Activated naive CD4-positive, alpha-beta T cell treated with anti-CD3 and anti-CD28 coated beads for 36 hours (primary cell): Measurements from ENCODE around the gene RAB30. TPM values are rescaled to one million over a fixed set of nuclear protein-coding genes. Genes with fewer than 3 reads are reported as not detected.

Experiments
- CTCF ChIA-PET: fragments of 350-600 bp; sonication (Branson Sonifier 250); formaldehyde crosslinking; loops from one replicate; lab custom pipeline; 2021; ENCODE audit warnings: antibody characterized with exemption; lab: Charles Lee
- DNase-seq: peaks from one replicate; pipeline ENCODE4 v3.0.0-alpha.2; 2020
- H3K27ac Mint-ChIP-seq: one replicate; pipeline ENCODE4 v1.8.0; 2021; ENCODE audit warnings: mild to moderate bottlenecking, mixed read lengths
- H3K27me3 Mint-ChIP-seq: one replicate; pipeline ENCODE4 v1.8.0; 2021; ENCODE audit warnings: low read depth, mixed read lengths
- H3K36me3 Mint-ChIP-seq: one replicate; pipeline ENCODE4 v1.8.0; 2021; ENCODE audit warnings: low read depth, mixed read lengths
- H3K4me1 Mint-ChIP-seq: one replicate; pipeline ENCODE4 v1.8.0; 2021; ENCODE audit warnings: low read depth, mixed read lengths
- H3K4me3 Mint-ChIP-seq: one replicate; pipeline ENCODE4 v1.8.0; 2021; ENCODE audit warnings: mild to moderate bottlenecking, moderate library complexity, mixed read lengths
- H3K9me3 Mint-ChIP-seq: one replicate; pipeline ENCODE4 v1.8.0; 2021; ENCODE audit warnings: mixed read lengths
- intact Hi-C: fragments of 100-400 bp; cut with micrococcal nuclease; formaldehyde crosslinking; loops from one replicate; pipeline ENCODE4 v1.15.1; 2023
- total RNA-seq, 2 experiments: library from RNA; stranded (reverse); gene quantifications; one replicate each; pipeline ENCODE4 v1.2.3, GENCODE V29; 2021

Gene RAB30
- total RNA-seq, 2 experiments from 2014 or later: 8.8 to 11.1 TPM

GRCh38 chr11:83070044-83070701 lies 1.5 kb downstream of the RAB30 start:
- Mint-ChIP-seq H3K27ac (no peak overlapping the region), H3K9me3 (no peaks in the 10 kb centered on the region), H3K36me3 (peaks cover 24% of the 10 kb centered on the region), H3K4me1 (peaks cover 53% of the 10 kb centered on the region), H3K27me3 (no peaks in the 10 kb centered on the region), H3K4me3 (no peak overlapping the region)
- DNase-seq: no peak
- intact Hi-C loops: loop anchor here (2.0 to 5.0 kb wide), 3 partner anchors 63 to 313 kb away; no protein-coding TSS in a partner anchor
- CTCF ChIA-PET: interaction anchor here (1.4 kb wide), 1 partner anchor 90 kb away, joined by 4 read pairs; no protein-coding TSS in a partner anchor

GRCh38 chr11:83069441-83070043 lies 2.2 kb downstream of the RAB30 start:
- Mint-ChIP-seq H3K27me3 (no peaks in the 10 kb centered on the region), H3K4me3 (no peak overlapping the region), H3K9me3 (no peaks in the 10 kb centered on the region), H3K27ac (no peak overlapping the region), H3K36me3 (peaks cover 21% of the 10 kb centered on the region), H3K4me1 (peaks cover 54% of the 10 kb centered on the region)
- DNase-seq: no peak
- intact Hi-C loops: loop anchor here (2.0 to 5.0 kb wide), 3 partner anchors 63 to 312 kb away; no protein-coding TSS in a partner anchor
- CTCF ChIA-PET: interaction anchor here (0.6 to 1.4 kb wide), 2 partner anchors 15 to 90 kb away, joined by 4 read pairs; no protein-coding TSS in a partner anchor

DNA sequence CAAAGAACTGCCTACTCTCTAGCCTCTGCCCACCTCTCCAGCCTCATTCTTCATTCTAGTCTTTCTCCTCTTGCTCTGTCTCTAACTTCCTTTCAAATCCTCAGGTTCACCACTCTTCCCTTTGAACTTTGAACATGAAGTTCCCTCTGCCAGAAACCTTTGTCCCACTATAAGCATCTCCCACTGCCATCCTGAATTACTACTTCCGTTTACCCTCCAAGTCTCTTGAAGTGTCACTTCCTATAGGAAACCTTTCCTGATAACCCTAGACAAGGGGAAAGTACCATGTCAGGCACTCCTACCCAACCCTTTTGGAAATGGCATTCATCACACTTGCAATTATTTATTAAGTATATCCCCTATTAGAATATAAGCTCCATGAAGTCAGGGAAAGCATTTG lies 3.1 kb downstream of the RAB30 start:
- Mint-ChIP-seq H3K36me3 (peaks cover 13% of the 10 kb centered on the region), H3K4me1 (peaks cover 55% of the 10 kb centered on the region), H3K9me3 (no peaks in the 10 kb centered on the region), H3K27ac (no peak overlapping the region), H3K4me3 (no peak overlapping the region), H3K27me3 (no peaks in the 10 kb centered on the region)
- intact Hi-C loops: no loop called here
- CTCF ChIA-PET: no interaction called here
- no peak for DNase-seq

DNA sequence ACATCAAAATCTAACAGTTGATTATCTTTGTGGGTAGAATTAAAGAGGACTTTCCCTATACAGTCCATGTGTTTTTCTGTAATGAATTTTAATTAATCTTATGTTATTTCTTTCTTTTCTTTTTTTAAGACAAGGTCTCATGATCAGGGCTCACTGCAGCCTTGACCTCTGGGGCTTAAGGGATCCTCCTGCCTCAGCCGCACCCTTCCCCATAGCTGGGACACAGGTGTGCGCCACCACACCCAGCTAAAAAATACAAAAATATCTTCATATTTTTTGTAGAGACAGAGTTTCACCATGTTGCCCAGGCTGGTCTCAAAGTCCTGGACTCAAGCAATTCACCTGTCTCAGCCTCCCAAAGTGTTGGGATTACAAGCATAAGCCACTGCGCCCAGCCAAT lies 7.7 kb downstream of the RAB30 start:
- Mint-ChIP-seq H3K36me3 (peaks cover 17% of the 10 kb centered on the region), H3K27ac (no peak overlapping the region), H3K9me3 (peaks cover 3% of the 10 kb centered on the region), H3K4me3 (no peak overlapping the region), H3K27me3 (no peaks in the 10 kb centered on the region), H3K4me1 (peaks cover 70% of the 10 kb centered on the region)
- no peak for DNase-seq
- intact Hi-C loops: no loop called here
- CTCF ChIA-PET: interaction anchor here (0.6 to 0.9 kb wide), 2 partner anchors 93 to 138 kb away, joined by 3 to 5 read pairs; no protein-coding TSS in a partner anchor

DNA sequence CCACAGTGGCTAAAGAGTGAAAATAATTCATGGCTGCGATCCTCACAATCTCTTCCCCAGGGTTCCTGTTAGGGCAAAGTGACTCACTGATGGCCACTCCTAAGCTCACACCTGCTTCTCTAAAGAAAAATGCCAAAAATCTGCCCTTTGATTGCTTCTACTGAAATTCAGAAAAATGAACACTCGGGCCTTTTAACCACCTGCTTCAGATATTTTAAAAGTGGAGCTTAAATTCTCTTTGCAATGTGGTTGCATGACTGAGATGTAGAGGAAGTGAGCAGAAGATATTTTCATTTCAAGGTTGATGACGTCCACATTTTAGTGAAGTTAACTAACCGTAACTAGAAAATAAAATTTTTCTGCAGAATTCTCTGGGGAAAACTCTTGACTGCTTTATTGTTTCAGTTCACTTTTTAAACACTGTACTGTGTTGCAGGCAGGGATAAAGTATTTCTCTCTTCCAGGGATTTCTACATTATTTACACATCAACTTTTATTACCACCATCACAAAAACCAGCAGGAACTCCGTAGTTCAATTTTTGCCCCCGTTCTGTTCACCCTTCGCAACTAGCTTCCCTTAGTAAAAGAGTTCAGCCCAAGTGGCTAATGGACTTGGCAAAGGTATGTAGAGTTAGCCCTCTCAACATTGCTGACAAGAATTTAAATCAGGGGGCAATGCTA lies 8.5 kb downstream of the RAB30 start:
- peaks cover 14% of the 10 kb centered on the region for H3K36me3 Mint-ChIP-seq
- peaks cover 3% of the 10 kb centered on the region for H3K9me3 Mint-ChIP-seq
- intact Hi-C loops: loop anchor here (1.0 to 2.0 kb wide), 7 partner anchors 8 to 224 kb away; partner anchors contain the start of genes CCDC90B, DDIAS, PRCP and RAB30
- no peak for DNase-seq
- peak overlapping the region; percentile 93 for H3K27ac Mint-ChIP-seq
- peaks cover 64% of the 10 kb centered on the region for H3K4me1 Mint-ChIP-seq
- peak overlapping the region; percentile 78 for H3K4me3 Mint-ChIP-seq
- CTCF ChIA-PET: interaction anchor here (1.0 to 1.5 kb wide), 4 partner anchors 10 to 57 kb away, joined by 3 to 4 read pairs (median 4); no protein-coding TSS in a partner anchor
- H3K27me3 Mint-ChIP-seq: no peaks in the 10 kb centered on the region

DNA sequence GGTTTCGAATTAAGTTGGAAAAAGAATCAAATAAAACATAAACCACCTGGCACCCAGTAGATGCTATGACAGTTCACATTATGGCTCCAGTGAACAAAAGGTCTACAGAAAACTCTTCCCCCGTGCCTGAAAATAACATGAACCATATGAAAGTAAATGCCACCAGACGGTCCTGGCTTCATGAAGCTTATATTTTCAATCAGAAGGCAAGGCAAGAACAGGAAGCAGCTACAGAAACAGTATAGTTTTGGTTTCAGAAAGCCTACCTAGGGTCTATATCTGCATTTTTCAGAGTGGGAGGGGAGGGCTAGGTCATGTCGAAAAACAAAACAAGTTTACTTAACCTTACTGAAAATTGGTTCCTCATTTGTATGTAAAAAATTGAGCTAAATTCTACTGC lies 9.8 kb downstream of the RAB30 start:
- peaks cover 3% of the 10 kb centered on the region for H3K9me3 Mint-ChIP-seq
- H3K36me3 Mint-ChIP-seq: peaks cover 14% of the 10 kb centered on the region
- peak overlapping the region; percentile 93 for H3K27ac Mint-ChIP-seq
- CTCF ChIA-PET: interaction anchor here (0.8 to 1.5 kb wide), 6 partner anchors 12 to 136 kb away, joined by 3 to 5 read pairs (median 3); no protein-coding TSS in a partner anchor
- DNase-seq: no peak
- H3K4me3 Mint-ChIP-seq: peak overlapping the region; percentile 32
- peaks cover 59% of the 10 kb centered on the region for H3K4me1 Mint-ChIP-seq
- no peaks in the 10 kb centered on the region for H3K27me3 Mint-ChIP-seq
- intact Hi-C loops: loop anchor here (2.0 kb wide), 4 partner anchors 55 to 225 kb away; partner anchors contain the start of genes CCDC90B, DDIAS and PRCP

GRCh38 chr11:83060965-83061364 lies 10.7 kb downstream of the RAB30 start:
- H3K4me1 Mint-ChIP-seq: peaks cover 62% of the 10 kb centered on the region
- no peak overlapping the region for H3K4me3 Mint-ChIP-seq
- no peak for DNase-seq
- H3K36me3 Mint-ChIP-seq: peaks cover 14% of the 10 kb centered on the region
- CTCF ChIA-PET: no interaction called here
- peaks cover 3% of the 10 kb centered on the region for H3K9me3 Mint-ChIP-seq
- no peak overlapping the region for H3K27ac Mint-ChIP-seq
- intact Hi-C loops: no loop called here
- no peaks in the 10 kb centered on the region for H3K27me3 Mint-ChIP-seq

- no peak overlapping the region for H3K4me3 Mint-ChIP-seq
- peaks cover 17% of the 10 kb centered on the region for H3K36me3 Mint-ChIP-seq
- DNase-seq: no peak
- no peaks in the 10 kb centered on the region for H3K27me3 Mint-ChIP-seq
- H3K27ac Mint-ChIP-seq: no peak overlapping the region
- peaks cover 3% of the 10 kb centered on the region for H3K9me3 Mint-ChIP-seq
- intact Hi-C loops: no loop called here
- CTCF ChIA-PET: interaction anchor here (1.1 to 1.2 kb wide), 2 partner anchors 12 to 47 kb away, joined by 3 to 4 read pairs; no protein-coding TSS in a partner anchor
- peaks cover 64% of the 10 kb centered on the region for H3K4me1 Mint-ChIP-seq
Observed at GRCh38 chr11:83057721-83058120, 14.0 kb downstream of the RAB30 start.

GRCh38 chr11:83056611-83057010 lies 15.1 kb downstream of the RAB30 start:
- peaks cover 56% of the 10 kb centered on the region for H3K4me1 Mint-ChIP-seq
- intact Hi-C loops: no loop called here
- DNase-seq: no peak
- H3K27me3 Mint-ChIP-seq: no peaks in the 10 kb centered on the region
- no peak overlapping the region for H3K4me3 Mint-ChIP-seq
- H3K9me3 Mint-ChIP-seq: peaks cover under 1% of the 10 kb centered on the region
- CTCF ChIA-PET: interaction anchor here (0.6 to 1.2 kb wide), 4 partner anchors 9 to 189 kb away, joined by 3 to 4 read pairs (median 4); no protein-coding TSS in a partner anchor
- H3K36me3 Mint-ChIP-seq: peaks cover 16% of the 10 kb centered on the region
- H3K27ac Mint-ChIP-seq: no peak overlapping the region

DNA sequence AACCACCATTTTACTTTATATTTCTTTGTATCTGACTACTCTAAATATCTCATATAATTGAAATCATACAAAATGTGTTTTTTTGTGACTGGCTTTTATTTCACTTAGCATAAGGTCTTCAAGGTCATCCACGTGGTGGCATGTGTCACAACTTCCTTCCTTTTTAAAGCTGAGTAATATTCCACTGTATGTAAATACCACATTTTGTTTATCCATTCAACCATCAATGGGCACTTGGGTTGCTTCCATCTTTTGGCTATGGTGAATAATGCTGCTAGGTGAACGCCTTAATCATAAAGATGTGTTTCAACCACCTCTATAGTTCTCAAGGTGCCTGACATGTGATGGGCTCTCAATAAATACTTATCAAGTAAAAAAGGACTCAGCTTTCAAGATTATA lies 15.5 kb downstream of the RAB30 start:
- intact Hi-C loops: no loop called here
- Mint-ChIP-seq H3K27ac (no peak overlapping the region), H3K4me3 (no peak overlapping the region), H3K4me1 (peaks cover 54% of the 10 kb centered on the region), H3K9me3 (peaks cover 4% of the 10 kb centered on the region), H3K36me3 (peaks cover 17% of the 10 kb centered on the region), H3K27me3 (no peaks in the 10 kb centered on the region)
- DNase-seq: peak; percentile 30
- CTCF ChIA-PET: interaction anchor here (0.6 to 1.2 kb wide), 4 partner anchors 9 to 189 kb away, joined by 3 to 4 read pairs (median 4); no protein-coding TSS in a partner anchor

- Mint-ChIP-seq H3K27me3 (no peaks in the 10 kb centered on the region), H3K4me1 (peaks cover 42% of the 10 kb centered on the region), H3K4me3 (no peak overlapping the region), H3K27ac (no peak overlapping the region), H3K36me3 (peaks cover 11% of the 10 kb centered on the region), H3K9me3 (peaks cover 5% of the 10 kb centered on the region)
- CTCF ChIA-PET: interaction anchor here (0.6 kb wide), 2 partner anchors 14 to 39 kb away, joined by 3 to 4 read pairs; no protein-coding TSS in a partner anchor
- no peak for DNase-seq
- intact Hi-C loops: no loop called here
Observed at GRCh38 chr11:83054904-83055380, 16.8 kb downstream of the RAB30 start.

DNA sequence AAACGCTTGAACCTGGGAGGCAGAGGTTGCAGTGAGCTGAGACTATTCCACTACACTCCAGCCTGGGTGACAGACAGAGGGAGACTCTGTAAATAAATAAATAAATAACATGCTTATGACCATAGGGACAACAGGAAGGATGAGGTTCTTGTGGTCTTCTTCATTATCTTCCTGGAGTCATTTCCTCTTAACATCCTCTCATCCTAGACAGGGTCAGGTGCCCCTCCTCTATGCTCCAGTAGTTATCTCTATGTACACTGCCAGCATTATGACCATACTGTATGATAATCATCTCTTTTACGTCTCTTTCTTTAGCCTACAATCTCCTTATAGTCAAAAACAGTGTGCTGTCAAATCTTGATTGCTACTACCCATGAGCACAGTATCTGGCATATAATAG lies 17.7 kb downstream of the RAB30 start:
- Mint-ChIP-seq H3K27ac (no peak overlapping the region), H3K4me1 (peaks cover 40% of the 10 kb centered on the region)
- intact Hi-C loops: no loop called here

More for the DNA sequence above, 17.7 kb downstream of the RAB30 start:
- Mint-ChIP-seq H3K36me3 (peaks cover 11% of the 10 kb centered on the region), H3K4me3 (no peak overlapping the region), H3K9me3 (peaks cover 5% of the 10 kb centered on the region), H3K27me3 (no peaks in the 10 kb centered on the region)
- CTCF ChIA-PET: no interaction called here
- no peak for DNase-seq
